HT1080 (cell line): ENCODE results near the gene STYXL1. TPM values are rescaled to one million over a fixed set of nuclear protein-coding genes. Genes with fewer than 3 reads are reported as not detected.

ENCODE experiments used
- DNase-seq: peaks from one replicate; pipeline ENCODE4 v3.0.0-alpha.2; 2015; ENCODE audit warnings: low read depth
- total RNA-seq: library from RNA; depleted of rRNA; stranded (reverse); fragments of >200 nt; shearing (Covaris generic); gene quantifications from 2 replicates; pipeline ENCODE4 v1.2.3, GENCODE V29; 2014

Gene STYXL1
- total RNA-seq, 1 experiment from 2014 or later = 53.8 TPM

DNA sequence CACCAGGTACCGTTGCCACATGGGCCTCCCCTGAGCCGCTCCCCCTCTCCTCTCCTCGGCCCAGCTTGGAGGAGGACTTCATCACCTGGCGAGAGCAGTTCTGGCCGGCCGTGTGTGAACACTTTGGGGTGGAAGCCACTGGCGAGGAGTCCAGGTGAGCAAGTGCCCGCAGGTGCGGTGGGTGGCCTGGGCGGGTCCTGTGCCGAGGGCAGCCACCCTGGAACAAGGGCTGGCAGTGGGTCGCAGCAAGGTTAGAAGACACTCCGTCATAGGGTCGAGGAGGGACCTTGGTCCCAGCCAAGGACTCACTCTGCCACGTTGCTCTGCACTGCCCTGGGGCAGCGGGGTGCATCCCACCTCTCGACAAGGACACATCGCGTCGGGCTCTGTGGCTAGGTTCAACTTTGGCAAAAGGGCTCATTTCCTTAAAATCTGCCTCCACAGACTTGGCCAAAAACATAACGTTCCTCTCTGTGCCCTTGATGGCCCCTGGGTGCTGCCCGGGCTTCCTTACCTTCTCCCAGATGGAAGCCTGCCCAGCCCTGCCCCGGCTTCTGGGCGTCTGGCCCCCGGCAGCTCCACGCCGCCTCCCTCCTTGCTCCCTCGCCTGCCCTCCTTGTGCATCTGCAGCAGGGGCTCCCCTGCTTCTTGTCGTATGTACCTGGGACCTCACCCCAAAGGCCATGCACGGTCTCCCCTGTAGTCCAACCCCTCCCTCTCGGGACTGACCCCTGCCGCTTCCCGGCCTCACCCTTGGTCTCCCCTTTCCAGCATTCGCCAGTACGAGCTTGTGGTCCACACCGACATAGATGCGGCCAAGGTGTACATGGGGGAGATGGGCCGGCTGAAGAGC lies 66.1 kb downstream of the STYXL1 start:
- no peak for DNase-seq

DNA sequence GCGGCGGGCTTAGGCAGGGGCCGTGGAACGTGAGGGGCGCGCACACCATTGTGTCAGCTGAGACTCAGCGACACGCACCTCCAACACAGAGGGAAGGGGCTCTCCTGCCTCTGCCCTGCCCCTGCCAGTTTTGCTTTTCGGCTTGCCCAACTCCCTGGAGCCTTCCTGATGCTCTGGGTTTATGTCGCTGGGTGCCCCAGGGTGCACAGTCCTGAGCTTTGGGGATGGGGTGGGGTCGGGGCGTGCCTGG lies 66.7 kb downstream of the STYXL1 start:
- no peak for DNase-seq

DNA sequence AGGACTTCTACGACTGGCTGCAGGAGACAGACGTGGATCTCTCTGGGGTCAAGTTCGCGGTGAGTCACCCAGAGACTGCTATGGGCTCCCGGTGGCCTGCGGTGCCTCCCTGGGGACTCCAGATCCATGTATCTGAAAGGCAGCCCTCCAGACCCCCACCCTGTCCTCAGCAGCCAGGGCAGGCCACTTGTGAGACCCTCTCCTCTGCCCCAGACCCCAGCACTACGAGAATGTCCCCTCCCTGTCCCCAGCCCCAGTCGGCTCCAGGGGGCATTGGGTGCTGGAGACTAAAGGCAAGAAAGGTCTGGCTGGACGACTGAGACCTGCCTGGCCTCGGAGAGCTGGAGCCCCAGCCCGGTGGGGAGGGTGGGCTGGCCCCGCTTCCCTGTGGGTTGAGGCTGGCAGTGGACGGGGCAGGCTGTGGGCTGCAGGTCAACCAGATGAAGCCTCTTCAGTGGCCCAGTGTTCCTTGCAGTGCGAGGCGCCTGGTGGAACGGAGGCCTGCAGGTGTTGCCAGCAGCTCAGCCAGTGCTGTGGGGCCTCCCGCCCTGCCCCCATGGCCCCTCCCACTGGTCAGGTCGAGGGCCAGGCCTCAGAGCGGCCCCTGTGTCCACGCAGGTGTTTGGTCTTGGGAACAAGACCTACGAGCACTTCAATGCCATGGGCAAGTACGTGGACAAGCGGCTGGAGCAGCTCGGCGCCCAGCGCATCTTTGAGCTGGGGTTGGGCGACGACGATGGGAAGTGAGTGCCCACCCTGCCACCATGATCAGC lies 67.2 kb downstream of the STYXL1 start:
- no peak for DNase-seq

DNA sequence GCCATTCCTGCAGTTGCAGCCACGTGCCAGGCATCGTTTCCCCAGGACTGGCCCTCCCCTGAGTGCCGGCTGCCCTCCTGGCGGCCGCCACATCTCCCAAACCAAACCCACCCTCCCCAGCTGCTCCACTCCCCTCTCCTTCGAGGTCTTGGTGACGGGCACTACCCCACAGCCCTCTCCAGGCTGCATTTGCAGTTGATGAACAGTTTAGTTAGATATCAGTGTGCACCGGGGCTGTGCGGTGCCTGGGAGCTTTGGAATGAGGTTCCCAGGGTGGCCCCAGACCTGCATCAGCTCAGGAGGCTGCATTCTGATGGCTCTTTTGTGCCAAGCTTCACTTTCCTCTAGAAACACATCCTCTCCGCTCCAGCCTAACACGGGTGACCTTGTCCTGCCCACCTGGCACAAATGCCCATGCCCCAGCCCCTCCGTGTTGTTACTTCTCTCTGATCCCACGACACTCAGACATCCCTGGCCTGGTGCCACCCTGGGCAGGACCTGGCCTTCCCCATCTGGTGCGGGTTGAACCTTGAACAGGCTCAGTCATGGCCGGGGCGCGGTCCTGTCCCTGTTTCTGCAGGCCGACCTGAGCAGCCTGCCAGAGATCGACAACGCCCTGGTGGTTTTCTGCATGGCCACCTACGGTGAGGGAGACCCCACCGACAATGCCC lies 67.9 kb downstream of the STYXL1 start:
- no peak for DNase-seq

DNA sequence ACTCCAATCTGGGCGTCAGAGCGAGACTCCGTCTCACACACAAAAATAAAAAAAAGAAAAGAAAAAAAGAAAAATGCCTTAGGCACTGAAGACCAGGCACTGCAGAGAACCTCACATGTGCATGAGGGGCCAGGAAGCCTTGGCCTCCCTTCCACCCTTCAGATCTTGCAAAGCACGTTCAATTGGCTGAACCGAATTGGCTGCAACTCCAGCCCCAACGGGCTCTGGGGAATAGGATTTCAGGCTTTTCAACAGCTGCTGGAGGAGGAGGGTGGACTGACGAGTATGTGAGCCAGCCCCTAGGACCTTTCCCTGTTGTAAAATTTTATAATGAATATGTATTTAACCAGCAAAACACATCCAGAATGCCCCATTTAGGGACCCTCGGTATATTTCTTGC lies 70.1 kb downstream of the STYXL1 start:
- no peak for DNase-seq

DNA sequence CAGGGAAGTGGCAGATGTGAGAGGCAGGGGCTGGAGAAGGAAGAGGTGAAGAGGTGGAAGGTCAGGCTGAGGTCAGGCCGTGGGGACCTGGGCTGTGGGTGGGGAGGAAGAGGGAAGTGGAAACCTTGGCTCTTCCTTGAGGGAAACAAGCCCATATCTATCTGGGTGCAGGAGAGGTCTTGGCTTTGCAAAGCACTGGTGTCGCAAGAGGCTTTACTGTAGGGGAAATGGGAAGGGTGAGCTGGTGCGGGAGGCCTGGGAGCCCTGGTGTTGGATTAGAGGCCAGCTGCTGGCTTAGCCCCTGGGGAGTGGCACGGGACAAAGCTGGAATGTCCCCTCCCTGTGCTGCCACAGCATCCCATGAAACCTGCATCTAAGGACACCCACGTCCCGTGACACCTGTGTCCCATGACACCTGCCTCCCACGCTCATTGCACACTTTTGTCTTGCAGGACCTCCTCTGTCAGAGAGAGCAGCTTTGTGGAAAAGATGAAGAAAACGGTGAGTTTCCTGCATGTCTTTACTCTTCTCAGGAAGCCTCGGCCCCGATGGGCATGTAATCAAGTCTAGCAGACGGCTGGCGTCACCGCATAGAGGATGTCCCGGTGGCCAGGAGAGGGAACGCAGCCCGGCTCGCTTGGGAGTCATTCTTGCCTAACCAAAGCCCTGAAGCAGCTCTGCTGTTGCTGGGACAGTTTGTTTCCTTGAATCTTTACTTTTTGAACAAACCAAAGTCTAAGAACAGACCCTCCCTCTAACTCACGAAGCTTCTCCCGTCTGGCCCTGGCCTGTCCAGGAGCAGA lies 75.6 kb downstream of the STYXL1 start:
- no peak for DNase-seq

DNA sequence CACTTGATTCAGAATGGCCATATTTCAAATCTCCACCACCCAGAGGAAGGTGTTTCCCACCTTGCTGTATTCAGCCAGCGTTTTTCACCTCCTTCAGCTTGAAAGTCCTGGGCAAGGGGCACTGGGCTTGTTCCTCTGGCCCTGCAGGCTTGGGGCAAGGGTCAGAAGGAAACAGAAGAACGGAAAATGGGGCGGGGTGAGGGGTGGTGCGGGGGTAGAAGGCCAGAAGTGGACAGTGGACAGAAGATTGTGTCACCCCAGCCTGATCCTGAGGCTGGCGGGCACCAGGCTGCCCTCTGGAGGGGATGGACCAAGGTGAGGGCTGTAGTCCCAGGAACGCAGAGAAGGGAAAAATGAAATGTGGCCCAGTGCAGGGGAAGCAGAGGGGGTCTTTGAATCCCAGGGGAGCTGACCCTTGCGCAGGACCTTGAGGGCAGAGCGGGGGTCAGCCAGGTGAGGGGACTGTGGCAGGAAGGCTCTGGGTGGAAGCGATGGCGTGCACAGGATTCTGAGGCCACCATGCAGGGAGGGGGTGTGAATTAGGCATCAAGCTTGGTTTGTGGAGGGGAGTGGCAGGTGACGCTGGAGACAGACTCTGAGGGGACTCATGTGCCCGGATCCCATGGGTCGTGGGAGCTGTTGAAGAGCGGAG lies 76.4 kb downstream of the STYXL1 start:
- DNase-seq = no peak

DNA sequence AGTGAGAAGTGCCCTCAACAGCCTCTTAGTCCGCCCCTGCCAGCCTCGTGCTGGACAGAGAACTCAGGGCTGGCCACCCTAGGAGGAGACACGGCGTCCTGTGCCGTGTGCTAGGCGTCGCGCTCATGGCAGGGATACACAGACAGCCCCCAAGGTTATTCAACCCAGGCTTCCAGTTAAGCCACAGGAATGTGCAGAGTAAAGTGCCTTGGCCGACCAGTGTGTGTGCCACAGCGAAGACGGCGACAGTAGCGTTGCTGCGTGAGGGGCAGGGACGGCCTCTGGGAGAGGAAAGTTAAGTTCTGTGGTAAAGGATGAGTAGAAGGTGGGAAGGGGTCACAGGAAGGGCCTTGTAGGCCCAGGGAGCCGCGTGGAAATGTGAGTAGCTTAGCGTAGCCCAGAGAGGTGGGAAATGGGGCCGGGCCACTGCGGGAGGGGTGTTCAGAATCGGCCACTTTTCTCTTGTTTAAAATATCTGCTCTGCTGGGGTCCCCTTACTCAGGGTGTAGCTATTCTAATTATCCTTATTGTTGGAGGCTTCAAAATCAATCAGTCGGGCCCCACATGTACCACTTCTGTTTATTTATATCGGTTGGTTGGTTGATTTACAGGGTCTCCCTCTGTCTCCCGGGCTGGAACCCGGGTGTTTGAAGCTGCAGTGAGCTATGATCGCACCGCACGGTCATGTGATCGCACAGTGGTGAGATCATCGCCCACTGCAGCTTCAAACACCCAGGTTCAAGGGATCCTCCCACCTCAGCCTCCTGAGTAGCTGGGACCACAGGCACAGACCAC lies 77.9 kb downstream of the STYXL1 start:
- DNase-seq = no peak

DNA sequence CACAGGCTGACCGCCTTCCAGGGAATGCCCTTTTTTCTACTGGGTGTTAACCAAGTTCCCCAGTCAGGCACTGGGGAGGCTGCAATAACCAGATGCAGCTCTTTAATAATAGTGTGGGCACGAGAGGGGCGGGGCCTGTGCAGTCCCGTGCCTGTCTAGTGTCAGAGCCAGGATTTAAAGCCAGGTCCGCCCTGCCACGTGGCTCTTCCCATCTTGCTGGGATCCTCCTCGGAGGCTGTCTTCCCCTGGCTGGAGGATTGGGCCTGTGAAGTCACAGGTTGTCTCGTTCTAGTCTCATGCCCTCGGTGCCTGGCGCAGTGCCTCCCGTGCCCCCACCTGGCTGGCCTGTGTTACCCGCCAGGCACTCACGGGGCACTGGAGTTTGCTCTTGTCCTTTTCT lies 78.6 kb downstream of the STYXL1 start:
- DNase-seq = no peak

DNA sequence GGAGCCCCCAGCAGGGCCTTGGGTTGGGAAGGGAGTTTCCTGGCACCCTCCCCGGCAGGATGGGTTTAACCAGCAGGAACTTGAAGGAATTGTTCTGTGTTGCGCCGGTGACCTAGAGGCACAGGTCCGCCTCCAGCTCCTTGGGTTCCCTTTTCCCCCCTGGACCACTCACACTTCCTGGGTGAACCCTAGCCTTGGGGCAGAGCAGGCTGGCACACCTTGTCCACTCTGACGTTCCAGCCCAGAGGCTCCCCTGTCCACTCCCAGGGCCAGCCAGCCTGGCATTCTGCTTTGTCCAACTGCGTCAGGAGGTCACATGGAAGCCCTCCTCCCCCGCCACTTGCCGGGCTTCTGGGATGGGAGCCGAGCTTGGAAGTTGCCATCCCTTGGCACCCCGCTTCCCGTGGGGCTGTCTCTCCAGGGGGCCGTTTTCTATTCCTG lies 79.2 kb downstream of the STYXL1 start:
- no peak for DNase-seq

DNA sequence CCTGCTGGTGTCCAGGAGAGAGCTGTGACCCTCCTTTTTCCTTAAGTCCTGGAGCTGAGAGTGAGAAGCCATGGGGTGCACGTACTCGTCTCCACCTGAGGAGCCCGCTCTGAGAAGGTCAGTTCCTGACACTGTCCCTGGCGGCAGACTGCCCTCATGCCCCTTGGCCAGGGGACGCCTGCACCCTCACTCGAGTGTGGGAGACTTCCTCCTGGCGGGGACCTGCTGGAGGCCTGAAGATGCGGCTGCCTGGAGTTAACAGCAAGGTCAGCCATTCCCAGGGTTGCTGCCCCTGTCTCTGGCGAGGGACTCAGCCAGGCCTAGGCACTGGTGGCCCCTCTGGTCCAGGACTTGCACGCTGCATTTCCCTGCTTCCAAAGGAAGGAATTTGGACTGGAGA lies 79.8 kb downstream of the STYXL1 start:
- no peak for DNase-seq

DNA sequence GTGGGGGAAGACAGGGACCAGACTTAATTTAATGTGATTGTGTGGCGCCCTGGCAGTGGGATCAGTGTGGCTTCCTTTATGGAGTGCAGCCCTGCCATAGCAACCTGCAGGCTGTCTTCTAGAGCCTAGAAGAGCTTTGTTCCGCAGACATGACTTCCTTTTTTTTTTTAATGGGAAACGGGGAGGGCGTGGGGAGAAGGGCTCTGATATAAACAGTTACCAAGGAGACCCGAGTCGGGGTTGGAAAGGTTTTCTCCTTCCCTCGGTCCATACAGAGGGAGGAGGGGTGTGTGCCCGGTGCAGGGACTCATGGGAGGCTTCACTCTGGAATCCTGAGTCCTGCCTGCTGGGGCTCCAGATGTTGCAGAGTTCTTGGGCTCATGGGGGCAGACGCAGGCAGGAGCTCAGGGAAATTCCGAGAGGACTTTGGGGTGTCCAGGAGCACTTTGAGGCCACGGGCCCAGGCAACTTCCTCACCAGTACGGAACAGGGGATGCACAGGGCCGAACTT lies 80.3 kb downstream of the STYXL1 start:
- no peak for DNase-seq

DNA sequence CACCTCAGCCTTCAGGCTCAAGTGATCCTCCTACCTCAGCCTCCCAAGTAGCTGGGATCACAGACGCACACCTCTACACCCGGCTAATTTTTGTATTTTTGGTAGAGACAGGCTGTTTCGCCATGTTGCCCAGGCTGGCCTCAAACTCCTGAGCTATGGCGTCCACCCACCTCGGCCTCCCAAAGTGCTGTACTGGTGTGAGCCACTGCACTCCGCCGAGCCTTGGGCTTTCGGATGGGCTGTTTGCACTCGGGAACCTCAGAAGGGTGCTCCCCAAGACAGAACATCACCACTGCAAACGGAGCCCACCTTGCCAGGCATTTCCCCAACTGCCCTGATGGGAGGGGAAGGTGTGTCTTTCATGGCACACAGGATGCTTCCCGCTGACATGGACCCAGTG lies 80.7 kb downstream of the STYXL1 start:
- DNase-seq = no peak

DNA sequence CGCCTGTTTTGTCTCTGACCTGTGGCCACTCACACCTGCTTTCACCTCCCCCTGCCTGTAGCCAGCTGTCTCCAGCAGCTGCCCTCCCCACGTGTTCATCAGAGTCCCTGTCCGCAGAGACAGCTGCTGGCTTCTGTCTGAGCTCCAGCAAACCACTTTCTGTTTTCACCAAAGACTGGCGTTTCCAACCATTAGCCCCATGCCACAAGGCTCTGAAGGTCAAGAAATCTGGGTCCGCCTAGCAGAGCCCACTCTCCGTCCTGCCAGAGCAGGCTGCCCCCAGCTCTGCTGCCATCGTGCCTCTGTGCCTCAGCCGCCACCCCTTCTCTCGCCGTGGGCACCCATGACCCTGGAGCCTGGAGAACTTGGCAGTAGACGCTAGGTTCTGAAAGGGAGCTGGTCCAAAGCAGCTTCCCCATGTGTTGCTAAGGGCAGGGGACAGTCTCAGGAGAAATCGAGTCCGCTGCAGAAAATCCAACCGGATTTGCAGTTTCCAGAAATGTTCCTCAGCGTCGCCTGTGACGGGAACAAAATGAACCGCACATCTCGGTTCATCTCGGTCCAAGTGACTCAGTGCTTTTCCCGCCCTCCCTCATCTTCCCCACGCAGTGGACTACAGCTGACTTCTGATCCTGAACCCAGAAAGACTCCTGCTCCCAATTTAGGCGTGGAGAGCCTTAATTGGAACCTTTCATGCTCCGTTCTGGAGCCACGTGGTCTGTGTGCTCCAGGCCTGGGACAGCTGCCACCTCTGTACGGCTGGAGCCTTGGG lies 81.4 kb downstream of the STYXL1 start:
- no peak for DNase-seq

DNA sequence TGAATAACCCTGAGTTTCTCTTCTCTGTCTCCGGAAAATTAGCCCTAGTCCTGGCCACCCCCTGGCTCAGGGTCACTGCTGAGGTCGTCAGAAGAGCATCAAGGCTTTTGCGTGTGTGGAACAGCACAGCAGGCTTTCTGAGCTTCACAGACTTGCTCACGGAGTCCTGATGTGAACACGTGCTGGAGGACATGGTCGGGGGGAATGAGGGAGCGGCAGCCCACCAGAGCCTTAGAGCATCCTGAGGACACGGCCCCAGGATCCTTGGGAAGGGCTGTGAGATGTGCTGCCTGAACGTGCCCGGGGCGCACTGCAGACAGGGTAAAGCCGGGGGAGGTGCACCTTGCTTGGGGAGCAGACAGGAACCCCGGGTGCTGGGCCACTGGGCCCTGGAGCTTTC lies 82.2 kb downstream of the STYXL1 start:
- no peak for DNase-seq

DNA sequence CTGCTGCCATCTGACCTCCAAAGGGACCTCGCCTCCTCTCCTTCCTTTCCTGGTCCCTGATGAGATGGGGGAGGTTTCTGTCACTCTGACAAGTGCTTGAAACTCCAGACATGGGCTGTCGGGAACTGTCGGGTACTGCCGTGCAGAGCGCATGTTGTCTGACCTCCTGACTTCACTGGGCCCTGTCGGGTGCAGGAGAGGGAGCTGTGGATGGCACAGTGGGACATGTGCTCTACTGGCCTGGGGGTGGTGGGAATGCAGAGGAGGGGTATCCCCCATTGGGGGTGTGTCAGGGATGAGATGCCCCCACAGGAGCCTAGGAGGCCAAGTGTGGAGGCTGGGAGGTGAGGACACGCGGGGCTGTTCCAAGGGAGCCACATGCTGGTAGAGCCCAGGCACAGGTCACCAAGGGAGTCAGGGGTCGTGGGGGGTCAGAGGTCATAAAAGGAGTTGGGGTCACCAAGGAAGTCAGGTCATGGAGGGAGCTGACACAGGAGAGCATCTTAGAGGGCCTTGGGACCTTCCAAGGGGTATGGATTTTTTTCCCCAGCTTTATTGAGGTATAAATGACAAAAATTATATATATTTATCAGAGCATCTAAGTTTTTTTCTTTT lies 84.3 kb downstream of the STYXL1 start:
- DNase-seq = no peak

DNA sequence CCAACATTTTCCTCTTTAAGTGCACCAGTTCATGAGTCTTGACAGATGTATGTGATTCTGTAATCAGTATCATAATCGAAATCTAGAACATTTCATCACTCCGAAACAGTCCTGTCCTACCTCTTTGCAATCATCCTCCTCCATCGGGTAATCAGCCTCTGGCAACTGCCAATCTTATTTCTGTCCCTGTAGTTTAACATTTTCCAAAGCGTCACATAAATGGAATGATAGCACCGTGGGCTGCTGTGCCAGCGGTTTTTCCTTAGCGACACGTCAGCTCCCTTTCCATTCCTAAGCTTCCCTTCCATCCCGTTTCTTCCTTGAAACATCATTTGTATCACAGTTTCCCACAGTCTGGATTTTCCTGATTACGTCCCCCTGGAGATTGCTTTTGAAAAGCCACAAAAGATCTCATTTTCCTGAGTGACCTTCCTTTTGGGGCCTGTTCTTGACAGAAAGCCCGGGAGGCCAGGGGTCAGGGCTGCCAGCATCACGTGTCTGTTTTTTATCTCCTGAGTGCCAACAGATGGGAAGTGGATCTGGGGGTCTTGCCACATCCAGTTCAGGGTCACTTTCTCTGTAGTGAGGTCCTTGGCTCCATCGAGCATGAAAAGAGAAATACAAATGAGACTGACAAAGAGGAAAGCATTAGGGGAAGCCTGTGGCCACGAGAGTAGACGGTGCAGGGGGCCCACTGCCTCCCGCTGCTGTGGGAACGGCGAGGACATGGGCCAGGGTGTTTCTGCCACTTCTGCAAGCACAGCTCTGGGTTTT lies 85.0 kb downstream of the STYXL1 start:
- no peak for DNase-seq

DNA sequence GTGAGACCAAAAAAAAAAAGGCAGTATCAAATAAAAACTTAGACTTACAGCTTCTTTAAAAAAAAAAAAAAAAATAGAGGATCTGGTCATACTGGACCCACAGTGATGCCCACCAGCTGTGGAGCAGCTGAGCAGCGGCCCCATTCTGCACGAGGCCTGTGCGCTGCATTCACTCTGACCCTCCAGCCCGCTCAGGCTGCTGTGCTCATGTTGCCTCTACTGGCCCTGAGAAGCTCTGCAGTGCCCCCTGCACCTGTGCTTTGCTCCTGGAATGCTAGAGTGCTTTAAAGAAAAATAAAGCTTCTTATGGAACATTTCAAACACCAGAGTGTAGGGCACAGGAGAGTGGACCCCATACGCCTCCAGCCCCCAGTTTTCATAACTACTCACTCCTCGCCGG lies 86.6 kb downstream of the STYXL1 start:
- DNase-seq = no peak
